GM19397 (cell line): Measurements from ENCODE around the gene TEC.
"Not testable (repeated sequence)": the region's sequence is repeated elsewhere in the genome, so short reads cannot be mapped to it uniquely, and the experiment has no call there.

Source experiments
- ATAC-seq: cut with Tn5 transposase; IDR thresholded peaks from one replicate; pipeline ENCODE4 v1.9.1; 2021; ENCODE audit warnings: mild to moderate bottlenecking, moderate library complexity; ENCODE audit not compliant: unreplicated experiment

The TEC gene

GRCh38 chr4:48268956-48269860 is at the start of gene TEC:
Gene TEC, minus strand, starts transcription at chr4:48269838. Its CDS starts 41,224 bp downstream, at chr4:48228614.
- peak; percentile 64 for ATAC-seq

GRCh38 chr4:48315728-48316630 is 46.3 kb upstream of the TEC start:
- peak; percentile 63 for ATAC-seq

- not testable (repeated sequence) for ATAC-seq
Observed at GRCh38 chr4:48314746-48315145, 45.1 kb upstream of the TEC start.

GRCh38 chr4:48311896-48312295 is 42.3 kb upstream of the TEC start:
- ATAC-seq = no peak

- no peak for ATAC-seq
Observed at GRCh38 chr4:48308901-48309300, 39.3 kb upstream of the TEC start.

- ATAC-seq = peak; percentile 56
Observed at GRCh38 chr4:48307528-48307927, 37.9 kb upstream of the TEC start.

GRCh38 chr4:48305508-48305907 is 35.9 kb upstream of the TEC start:
- no peak for ATAC-seq

- no peak for ATAC-seq
Observed at GRCh38 chr4:48300004-48300403, 30.4 kb upstream of the TEC start.

- ATAC-seq = no peak
Observed at GRCh38 chr4:48299560-48299959, 29.9 kb upstream of the TEC start.

GRCh38 chr4:48297256-48297846 is 27.7 kb upstream of the TEC start:
- ATAC-seq = no peak

- peak; percentile 79 for ATAC-seq
Observed at GRCh38 chr4:48296365-48296764, 26.7 kb upstream of the TEC start.

- no peak for ATAC-seq
Observed at GRCh38 chr4:48295116-48295515, 25.5 kb upstream of the TEC start.

GRCh38 chr4:48292218-48292790 is 22.7 kb upstream of the TEC start:
- ATAC-seq = not testable (repeated sequence)

- ATAC-seq = no peak
Observed at GRCh38 chr4:48290146-48290772, 20.6 kb upstream of the TEC start.

- ATAC-seq = not testable (repeated sequence)
Observed at GRCh38 chr4:48286060-48286459, 16.4 kb upstream of the TEC start.

- ATAC-seq = not testable (repeated sequence)
Observed at GRCh38 chr4:48285640-48286039, 16.0 kb upstream of the TEC start.

GRCh38 chr4:48275686-48276085 is 6.0 kb upstream of the TEC start:
- ATAC-seq = no peak

GRCh38 chr4:48275247-48275646 is 5.6 kb upstream of the TEC start:
- no peak for ATAC-seq

- ATAC-seq = no peak
Observed at GRCh38 chr4:48271626-48272025, 2.0 kb upstream of the TEC start.

- no peak for ATAC-seq
Observed at GRCh38 chr4:48270951-48271473, 1.4 kb upstream of the TEC start.
